HEK293T (cell line): ENCODE results near the gene CC2D1A.

Source experiments
- ARNT ChIP-seq: fragments of 450-650 bp; IDR thresholded peaks from 2 replicates; pipeline ENCODE4 v1.6.1; 2017; ENCODE audit warnings: mild to moderate bottlenecking
- BHLHE40 ChIP-seq: fragments of 450-650 bp; IDR thresholded peaks from 2 replicates; pipeline ENCODE4 v1.6.1; 2016; ENCODE audit warnings: mild to moderate bottlenecking, moderate library complexity, borderline replicate concordance
- FOXA1 ChIP-seq: fragments of 450-650 bp; IDR thresholded peaks from 2 replicates; pipeline ENCODE4 v1.6.1; 2016; ENCODE audit warnings: mild to moderate bottlenecking
- FOXK2 ChIP-seq: fragments of 450-650 bp; IDR thresholded peaks from 2 replicates; pipeline ENCODE4 v1.6.1; 2016; ENCODE audit warnings: mild to moderate bottlenecking
- FOXM1 ChIP-seq: fragments of 450-650 bp; IDR thresholded peaks from 2 replicates; pipeline ENCODE4 v1.6.1; 2017; ENCODE audit warnings: mild to moderate bottlenecking, borderline replicate concordance
- HDGF ChIP-seq: fragments of 450-650 bp; IDR thresholded peaks from 2 replicates; pipeline ENCODE4 v1.6.1; 2017; ENCODE audit warnings: antibody characterized with exemption, borderline replicate concordance
- NFRKB ChIP-seq: fragments of 450-650 bp; IDR thresholded peaks from 2 replicates; pipeline ENCODE4 v1.6.1; 2016; ENCODE audit warnings: mild to moderate bottlenecking, moderate library complexity
- PKNOX1 ChIP-seq: fragments of 450-650 bp; IDR thresholded peaks from 2 replicates; pipeline ENCODE4 v1.6.1; 2016
- SP1 ChIP-seq: fragments of 450-650 bp; IDR thresholded peaks from 2 replicates; pipeline ENCODE4 v1.6.1; 2017
- SUZ12 ChIP-seq: fragments of 450-650 bp; IDR thresholded peaks from 2 replicates; pipeline ENCODE4 v1.6.1; 2016; ENCODE audit warnings: mild to moderate bottlenecking
- TARDBP ChIP-seq: fragments of 450-650 bp; IDR thresholded peaks from 2 replicates; pipeline ENCODE4 v1.6.1; 2016

DNA sequence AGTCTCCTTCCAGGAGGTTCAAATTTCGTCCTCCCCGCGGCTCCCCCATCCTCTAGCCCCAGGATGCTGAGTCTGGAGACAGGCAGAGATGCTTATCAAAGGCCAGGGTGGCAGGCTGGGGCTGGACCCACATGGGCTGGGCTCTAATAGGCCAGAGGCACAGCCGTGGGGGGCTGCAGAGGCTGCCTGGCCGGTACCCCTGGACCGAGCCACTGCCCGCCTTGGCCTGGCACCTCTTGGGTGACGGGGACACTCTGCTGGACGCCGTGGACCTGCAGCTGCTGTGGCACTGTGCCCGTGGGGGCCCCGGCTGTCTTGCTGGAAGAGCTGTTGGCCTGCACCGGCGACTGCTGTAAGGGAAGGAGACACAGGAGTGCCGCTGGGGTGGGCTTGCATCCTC lies 74.3 kb downstream of the CC2D1A start:
- TF ChIP-seq TARDBP: no peak
- no peak for TF ChIP-seq SP1
- TF ChIP-seq BHLHE40: no peak
- TF ChIP-seq FOXA1: no peak
- TF ChIP-seq SUZ12: no peak
- TF ChIP-seq FOXK2: no peak
- TF ChIP-seq HDGF: no peak
- TF ChIP-seq ARNT: no peak
- no peak for TF ChIP-seq PKNOX1
- no peak for TF ChIP-seq NFRKB
- TF ChIP-seq FOXM1: no peak
